Measurements from ENCODE around the gene TIMM17A. TPM values are rescaled to one million over a fixed set of nuclear protein-coding genes. Genes with fewer than 3 reads are reported as not detected.
"Not testable (repeated sequence)": the region's sequence is repeated elsewhere in the genome, so short reads cannot be mapped to it uniquely, and the experiment has no call there.

The TIMM17A gene
- total and polyA plus RNA-seq, 2 donors, result 47.1 to 48.9 TPM

- no peaks in the 10 kb centered on the region for H3K9me3 ChIP-seq (ENCODE audit: control insufficient read depth in 2 of 2, insufficient read depth in 1 of 2, low read length in 1 of 2)
- H3K27ac ChIP-seq (ENCODE audit: low read depth in 1 of 2, low read length in 1 of 2), result no peak overlapping the region
- DNase-seq (ENCODE audit: low read depth in 6 of 9, low spot score in 9 of 9), result no peak
- no peak overlapping the region for H3K4me3 ChIP-seq (ENCODE audit: low read length in 2 of 2)
- H3K36me3 ChIP-seq (ENCODE audit: control insufficient read depth in 2 of 2, insufficient read depth in 2 of 2, low read length in 1 of 2), result no peaks in the 10 kb centered on the region
- WGBS, result 76% methylated on average over 5 of the region's 5 CpGs
- H3K27me3 ChIP-seq (ENCODE audit: control insufficient read depth in 2 of 2, insufficient read depth in 1 of 2, low read length in 1 of 2), result peaks cover 0 to 21% of the 10 kb centered on the region in 2 donors
- H3K4me1 ChIP-seq (ENCODE audit: control insufficient read depth in 2 of 2, insufficient read depth in 2 of 2, low read length in 2 of 2), result no peaks in the 10 kb centered on the region
These were observed 17.6 kb upstream of the TIMM17A start for GRCh38 chr1:201937624-201938213.

GRCh38 chr1:201938440-201939035 lies 16.8 kb upstream of the TIMM17A start:
- no peaks in the 10 kb centered on the region for H3K4me1 ChIP-seq (ENCODE audit: control insufficient read depth in 2 of 2, insufficient read depth in 2 of 2, low read length in 2 of 2)
- H3K36me3 ChIP-seq (ENCODE audit: control insufficient read depth in 2 of 2, insufficient read depth in 2 of 2, low read length in 1 of 2), result no peaks in the 10 kb centered on the region
- H3K27me3 ChIP-seq (ENCODE audit: control insufficient read depth in 2 of 2, insufficient read depth in 1 of 2, low read length in 1 of 2), result peaks cover 0 to 25% of the 10 kb centered on the region in 2 donors
- no peak for DNase-seq (ENCODE audit: low read depth in 6 of 9, low spot score in 9 of 9)
- H3K9me3 ChIP-seq (ENCODE audit: control insufficient read depth in 2 of 2, insufficient read depth in 1 of 2, low read length in 1 of 2), result no peaks in the 10 kb centered on the region
- no peak overlapping the region for H3K4me3 ChIP-seq (ENCODE audit: low read length in 2 of 2)
- WGBS, result 95% methylated on average over 4 of the region's 4 CpGs
- H3K27ac ChIP-seq (ENCODE audit: low read depth in 1 of 2, low read length in 1 of 2), result no peak overlapping the region

GRCh38 chr1:201939148-201939547 lies 16.2 kb upstream of the TIMM17A start:
- Histone ChIP-seq H3K27me3 (ENCODE audit: control insufficient read depth in 2 of 2, insufficient read depth in 1 of 2, low read length in 1 of 2) (peaks cover 0 to 27% of the 10 kb centered on the region in 2 donors), H3K9me3 (ENCODE audit: control insufficient read depth in 2 of 2, insufficient read depth in 1 of 2, low read length in 1 of 2) (no peaks in the 10 kb centered on the region), H3K4me3 (ENCODE audit: low read length in 2 of 2) (no peak overlapping the region), H3K27ac (ENCODE audit: low read depth in 1 of 2, low read length in 1 of 2) (no peak overlapping the region), H3K36me3 (ENCODE audit: control insufficient read depth in 2 of 2, insufficient read depth in 2 of 2, low read length in 1 of 2) (no peaks in the 10 kb centered on the region), H3K4me1 (ENCODE audit: control insufficient read depth in 2 of 2, insufficient read depth in 2 of 2, low read length in 2 of 2) (no peaks in the 10 kb centered on the region)
- no peak for DNase-seq (ENCODE audit: low read depth in 6 of 9, low spot score in 9 of 9)
- WGBS, result 86% methylated on average over 4 of the region's 4 CpGs

- no peak overlapping the region for H3K4me3 ChIP-seq (ENCODE audit: low read length in 2 of 2)
- DNase-seq (ENCODE audit: low read depth in 6 of 9, low spot score in 9 of 9), result no peak
- 94% methylated on average over 5 of the region's 5 CpGs for WGBS
- no peaks in the 10 kb centered on the region for H3K36me3 ChIP-seq (ENCODE audit: control insufficient read depth in 2 of 2, insufficient read depth in 2 of 2, low read length in 1 of 2)
- no peaks in the 10 kb centered on the region for H3K9me3 ChIP-seq (ENCODE audit: control insufficient read depth in 2 of 2, insufficient read depth in 1 of 2, low read length in 1 of 2)
- no peaks in the 10 kb centered on the region for H3K4me1 ChIP-seq (ENCODE audit: control insufficient read depth in 2 of 2, insufficient read depth in 2 of 2, low read length in 2 of 2)
- peaks cover under 1 to 30% of the 10 kb centered on the region in 2 donors for H3K27me3 ChIP-seq (ENCODE audit: control insufficient read depth in 2 of 2, insufficient read depth in 1 of 2, low read length in 1 of 2)
- H3K27ac ChIP-seq (ENCODE audit: low read depth in 1 of 2, low read length in 1 of 2), result no peak overlapping the region
These were observed 15.7 kb upstream of the TIMM17A start for GRCh38 chr1:201939574-201939973.

- not testable (repeated sequence) for H3K27ac ChIP-seq (ENCODE audit: low read depth in 1 of 2, low read length in 1 of 2); H3K36me3 ChIP-seq (ENCODE audit: control insufficient read depth in 2 of 2, insufficient read depth in 2 of 2, low read length in 1 of 2); H3K9me3 ChIP-seq (ENCODE audit: control insufficient read depth in 2 of 2, insufficient read depth in 1 of 2, low read length in 1 of 2); DNase-seq (ENCODE audit: low read depth in 6 of 9, low spot score in 9 of 9); H3K4me1 ChIP-seq (ENCODE audit: control insufficient read depth in 2 of 2, insufficient read depth in 2 of 2, low read length in 2 of 2); H3K4me3 ChIP-seq (ENCODE audit: low read length in 2 of 2)
- WGBS, result 96% methylated on average over 10 of the region's 10 CpGs
- H3K27me3 ChIP-seq (ENCODE audit: control insufficient read depth in 2 of 2, insufficient read depth in 1 of 2, low read length in 1 of 2), result peaks cover 8 to 38% of the 10 kb centered on the region in 2 donors
These were observed 15.0 kb upstream of the TIMM17A start for GRCh38 chr1:201940316-201940715.

- no peak overlapping the region for H3K4me3 ChIP-seq (ENCODE audit: low read length in 2 of 2)
- WGBS, result 89% methylated on average over 18 of the region's 18 CpGs
- H3K4me1 ChIP-seq (ENCODE audit: control insufficient read depth in 2 of 2, insufficient read depth in 2 of 2, low read length in 2 of 2), result peaks cover 0 to 5% of the 10 kb centered on the region in 2 donors
- no peak for DNase-seq (ENCODE audit: low read depth in 6 of 9, low spot score in 9 of 9)
- H3K9me3 ChIP-seq (ENCODE audit: control insufficient read depth in 2 of 2, insufficient read depth in 1 of 2, low read length in 1 of 2), result no peaks in the 10 kb centered on the region
- no peak overlapping the region for H3K27ac ChIP-seq (ENCODE audit: low read depth in 1 of 2, low read length in 1 of 2)
- peaks cover 18 to 50% of the 10 kb centered on the region in 2 donors for H3K27me3 ChIP-seq (ENCODE audit: control insufficient read depth in 2 of 2, insufficient read depth in 1 of 2, low read length in 1 of 2)
- no peaks in the 10 kb centered on the region for H3K36me3 ChIP-seq (ENCODE audit: control insufficient read depth in 2 of 2, insufficient read depth in 2 of 2, low read length in 1 of 2)
These were observed 13.7 kb upstream of the TIMM17A start for GRCh38 chr1:201941420-201942128.

GRCh38 chr1:201942129-201942495 lies 13.2 kb upstream of the TIMM17A start:
- no peak for DNase-seq (ENCODE audit: low read depth in 6 of 9, low spot score in 9 of 9)
- no peak overlapping the region for H3K27ac ChIP-seq (ENCODE audit: low read depth in 1 of 2, low read length in 1 of 2)

GRCh38 chr1:201944002-201944401 lies 11.3 kb upstream of the TIMM17A start:
- DNase-seq (ENCODE audit: low read depth in 6 of 9, low spot score in 9 of 9), result no peak
- Histone ChIP-seq H3K27ac (ENCODE audit: low read depth in 1 of 2, low read length in 1 of 2) (no peak overlapping the region), H3K4me1 (ENCODE audit: control insufficient read depth in 2 of 2, insufficient read depth in 2 of 2, low read length in 2 of 2) (peaks cover 0 to 5% of the 10 kb centered on the region in 2 donors), H3K9me3 (ENCODE audit: control insufficient read depth in 2 of 2, insufficient read depth in 1 of 2, low read length in 1 of 2) (no peaks in the 10 kb centered on the region), H3K4me3 (ENCODE audit: low read length in 2 of 2) (no peak overlapping the region), H3K27me3 (ENCODE audit: control insufficient read depth in 2 of 2, insufficient read depth in 1 of 2, low read length in 1 of 2) (peaks cover 24 to 64% of the 10 kb centered on the region in 2 donors), H3K36me3 (ENCODE audit: control insufficient read depth in 2 of 2, insufficient read depth in 2 of 2, low read length in 1 of 2) (no peaks in the 10 kb centered on the region)
- WGBS, result 96% methylated on average over 6 of the region's 6 CpGs

More at GRCh38 chr1:201942129-201942495, 13.2 kb upstream of the TIMM17A start:
- H3K27me3 ChIP-seq (ENCODE audit: control insufficient read depth in 2 of 2, insufficient read depth in 1 of 2, low read length in 1 of 2), result peaks cover 21 to 55% of the 10 kb centered on the region in 2 donors
- H3K36me3 ChIP-seq (ENCODE audit: control insufficient read depth in 2 of 2, insufficient read depth in 2 of 2, low read length in 1 of 2), result no peaks in the 10 kb centered on the region
- H3K9me3 ChIP-seq (ENCODE audit: control insufficient read depth in 2 of 2, insufficient read depth in 1 of 2, low read length in 1 of 2), result no peaks in the 10 kb centered on the region
- no peak overlapping the region for H3K4me3 ChIP-seq (ENCODE audit: low read length in 2 of 2)
- peaks cover 0 to 5% of the 10 kb centered on the region in 2 donors for H3K4me1 ChIP-seq (ENCODE audit: control insufficient read depth in 2 of 2, insufficient read depth in 2 of 2, low read length in 2 of 2)
- 100% methylated on average over 1 of the region's 1 CpG for WGBS

- no peak overlapping the region for H3K27ac ChIP-seq (ENCODE audit: low read depth in 1 of 2, low read length in 1 of 2)
- peaks cover 24 to 68% of the 10 kb centered on the region in 2 donors for H3K27me3 ChIP-seq (ENCODE audit: control insufficient read depth in 2 of 2, insufficient read depth in 1 of 2, low read length in 1 of 2)
- no peak overlapping the region for H3K4me3 ChIP-seq (ENCODE audit: low read length in 2 of 2)
- 88% methylated on average over 3 of the region's 3 CpGs for WGBS
- no peak for DNase-seq (ENCODE audit: low read depth in 6 of 9, low spot score in 9 of 9)
- H3K4me1 ChIP-seq (ENCODE audit: control insufficient read depth in 2 of 2, insufficient read depth in 2 of 2, low read length in 2 of 2), result peaks cover 0 to 5% of the 10 kb centered on the region in 2 donors
- no peaks in the 10 kb centered on the region for H3K36me3 ChIP-seq (ENCODE audit: control insufficient read depth in 2 of 2, insufficient read depth in 2 of 2, low read length in 1 of 2)
- H3K9me3 ChIP-seq (ENCODE audit: control insufficient read depth in 2 of 2, insufficient read depth in 1 of 2, low read length in 1 of 2), result no peaks in the 10 kb centered on the region
These were observed 10.7 kb upstream of the TIMM17A start for GRCh38 chr1:201944639-201945038.

Measured in thymus (tissue), 11 donors.